Right lobe of liver (tissue), 6 donors: ENCODE results near the gene MTFMT. TPM values are rescaled to one million over a fixed set of nuclear protein-coding genes. Genes with fewer than 3 reads are reported as not detected.

Experiments
- ATAC-seq, 4 donors: fragments of 200-7000 bp; cut with Tn5 transposase; one replicate each; pipeline ENCODE4 v1.9.1; 2020; ENCODE audit warnings: mild to moderate bottlenecking in 4 of 4, moderate library complexity in 4 of 4
- DNase-seq, 3 donors: peaks; one replicate each; pipeline ENCODE4 v3.0.0-alpha.2; 2020
- H3K27ac ChIP-seq, 3 donors: fragments of 200-600 bp; one replicate each; pipeline ENCODE4 v1.8.0; 2022
- H3K27me3 ChIP-seq, 2 donors: fragments of 200-600 bp; one replicate each; pipeline ENCODE4 v1.8.0; 2022
- H3K36me3 ChIP-seq, 4 donors: fragments of 200-600 bp; sonication (generic) in 1 of 4; one replicate each; pipeline versions ENCODE4 v1.5.1 to v1.8.0; 2017 to 2022; ENCODE audit warnings: control low read depth in 1 of 4
- H3K4me1 ChIP-seq, 4 donors: fragments of 200-600 bp; sonication (generic) in 1 of 4; one replicate each; pipeline versions ENCODE4 v1.5.1 to v1.8.0; 2017 to 2022; ENCODE audit warnings: control low read depth in 1 of 4
- H3K4me3 ChIP-seq, 3 donors: fragments of 200-600 bp; one replicate each; pipeline ENCODE4 v1.8.0; 2022
- H3K9me3 ChIP-seq, 4 donors: fragments of 200-600 bp; sonication (generic) in 1 of 4; one replicate each; pipeline versions ENCODE4 v1.5.1 to v1.8.0; 2017 to 2022; ENCODE audit warnings: control low read depth in 1 of 4
- CTCF ChIP-seq, 4 donors: fragments of 200-600 bp in 3 of 4; fragments of 450-650 bp in 1 of 4; IDR thresholded peaks; one replicate each; pipeline versions ENCODE4 v1.5.1 to v1.8.0; 2016 to 2022; ENCODE audit warnings: antibody characterized with exemption in 4 of 4, mild to moderate bottlenecking in 2 of 4
- POLR2A ChIP-seq: fragments of 450-650 bp; IDR thresholded peaks from one replicate; pipeline ENCODE4 v1.6.1; 2017; ENCODE audit warnings: antibody characterized with exemption, mild to moderate bottlenecking
- WGBS: methylation state at CpG from one replicate; pipeline ENCODE4 v1.1.6; 2018; ENCODE audit warnings: low coverage, low lambda C conversion rate; ENCODE audit not compliant: insufficient coverage; ENCODE audit errors: missing lambda C conversion rate; 5-methylcytosine and 5-hydroxymethylcytosine counted together
- intact Hi-C, 2 donors: fragments of 100-400 bp; cut with DNase I; formaldehyde crosslinking; loops; one replicate each; pipeline versions ENCODE4 v1.11.2 to v1.14.1; 2022
- total RNA-seq, 6 experiments: library from RNA; depleted of rRNA in 2 of 6; stranded (reverse); fragments of >200 nt in 2 of 6; fragmentation: NEBNext Ultra II Directional in 3 of 6; extraction: Animal tissue kit (Norgen Biotek cat#: 25700) in 3 of 6; gene quantifications; one replicate each; pipeline versions ENCODE4 v1.1.0 to v1.2.4, GENCODE V29; 2016 to 2023
- donor health status: DM: no; HTN: yes; CAD: no.
- donor health status: DM: no; HTN: no; CAD: no.
- donor health status: DM: no; HTN: no; CAD: no.
- donor health status: DM: no; HTN: yes; CAD: no.
- donor health status: DM: no; HTN: yes; CAD: no.

Gene MTFMT
- total RNA-seq, 6 experiments from 2014 or later: 9.2 to 24.3 (median 13.0) TPM

DNA sequence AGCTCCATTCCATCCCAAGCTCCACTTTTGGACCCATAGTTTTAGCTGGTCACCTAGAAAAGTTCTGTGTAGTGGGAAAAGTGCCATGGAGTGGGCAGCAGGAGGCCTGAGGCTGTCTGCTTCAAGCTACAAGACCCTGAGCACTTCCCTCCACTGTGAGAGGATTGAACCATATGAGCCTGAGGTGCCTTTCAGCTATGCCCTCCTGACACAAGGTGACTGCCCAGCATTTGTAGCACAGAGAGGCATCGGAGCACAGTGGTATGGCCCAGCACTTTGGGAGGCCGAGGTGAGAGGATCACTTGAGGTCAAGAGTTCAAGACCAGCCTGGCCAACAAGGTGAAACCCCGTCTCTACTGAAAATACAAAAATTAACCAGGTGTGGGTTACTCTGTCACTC, 43.2 kb upstream of the MTFMT start:
- WGBS: 92% methylated on average over 2 of the region's 3 CpGs
- ATAC-seq (no peak), DNase-seq (no peak)
- intact Hi-C loops: no loop called here
- Histone ChIP-seq H3K4me3 (no peak overlapping the region), H3K9me3 (no peaks in the 10 kb centered on the region), H3K27ac (no peak overlapping the region), H3K4me1 (peaks cover 0 to 4% (median 0%) of the 10 kb centered on the region in 4 donors), H3K27me3 (peaks cover 0 to 1% of the 10 kb centered on the region in 2 donors), H3K36me3 (no peaks in the 10 kb centered on the region)
- TF ChIP-seq CTCF (IDR thresholded peaks at IDR 0.05) (no peak), POLR2A (no peak)

GRCh38 chr15:65072027-65072426, 42.6 kb upstream of the MTFMT start:
- Histone ChIP-seq H3K9me3 (no peaks in the 10 kb centered on the region), H3K4me3 (no peak overlapping the region), H3K27ac (no peak overlapping the region), H3K36me3 (no peaks in the 10 kb centered on the region), H3K4me1 (peaks cover 0 to 6% (median 0%) of the 10 kb centered on the region in 4 donors), H3K27me3 (peaks cover 0 to 4% of the 10 kb centered on the region in 2 donors)
- no peak for DNase-seq
- WGBS: 86% methylated on average over 1 of the region's 1 CpG
- intact Hi-C loops: no loop called here
- peak in 1 of 4 donors; percentile 23 for ATAC-seq
- TF ChIP-seq POLR2A (no peak), CTCF (IDR thresholded peaks at IDR 0.05) (no peak)

DNA sequence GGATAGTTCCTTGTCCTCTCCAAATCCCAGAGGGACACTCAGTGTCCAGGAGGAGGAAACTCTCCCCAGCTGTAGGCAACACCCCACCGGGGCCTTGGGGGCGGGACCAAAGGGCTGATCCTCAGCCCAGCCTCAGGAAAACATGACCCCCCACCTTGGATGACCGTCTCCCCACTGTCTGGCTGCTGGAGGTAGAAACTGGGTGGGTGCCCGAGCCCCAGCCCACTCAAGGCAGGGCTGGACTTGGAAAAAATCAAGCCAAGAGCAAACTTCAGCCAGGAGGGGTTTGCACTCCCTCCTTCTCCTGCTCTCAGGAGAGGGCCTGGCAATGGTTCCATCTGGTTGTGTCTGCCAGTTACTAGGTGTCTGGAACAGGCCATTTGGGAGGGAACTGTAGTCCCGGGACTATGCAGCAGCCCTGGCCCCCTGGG, 42.0 kb upstream of the MTFMT start:
- Histone ChIP-seq H3K9me3 (no peaks in the 10 kb centered on the region), H3K4me3 (no peak overlapping the region), H3K36me3 (no peaks in the 10 kb centered on the region), H3K4me1 (peaks cover 0 to 6% (median 0%) of the 10 kb centered on the region in 4 donors), H3K27ac (no peak overlapping the region), H3K27me3 (peaks cover 0 to 4% of the 10 kb centered on the region in 2 donors)
- DNase-seq (no peak), ATAC-seq (no peak)
- TF ChIP-seq CTCF (IDR thresholded peaks at IDR 0.05) (no peak), POLR2A (no peak)
- 60% methylated on average over 2 of the region's 5 CpGs for WGBS
- intact Hi-C loops: no loop called here

- DNase-seq (no peak), ATAC-seq (no peak)
- Histone ChIP-seq H3K27ac (no peak overlapping the region), H3K4me3 (no peak overlapping the region), H3K27me3 (peaks cover 0 to 4% of the 10 kb centered on the region in 2 donors), H3K9me3 (no peaks in the 10 kb centered on the region), H3K4me1 (peaks cover 0 to 6% (median 0%) of the 10 kb centered on the region in 4 donors), H3K36me3 (no peaks in the 10 kb centered on the region)
- WGBS: 72% methylated on average over 3 of the region's 5 CpGs
- TF ChIP-seq CTCF (IDR thresholded peaks at IDR 0.05): no peak
- intact Hi-C loops: no loop called here
Measured at GRCh38 chr15:65069779-65070546, 40.5 kb upstream of the MTFMT start.
